KMS-11 (cell line): ENCODE results near the gene IFNA16.
"Not testable (repeated sequence)": the region's sequence is repeated elsewhere in the genome, so short reads cannot be mapped to it uniquely, and the experiment has no call there.

Experiments used
- H2AFZ ChIP-seq: fragments of 200-600 bp; sonication (generic); 2 replicates; pipeline ENCODE4 v1.6.1; 2016; ENCODE audit warnings: antibody characterized with exemption, mixed run types, low read depth
- H3K27ac ChIP-seq: fragments of 200-600 bp; sonication (generic); 2 replicates; pipeline ENCODE4 v1.6.1; 2016; ENCODE audit warnings: mild to moderate bottlenecking, mixed run types
- H3K27me3 ChIP-seq: fragments of 200-600 bp; sonication (generic); 2 replicates; pipeline ENCODE4 v1.6.1; 2017; ENCODE audit warnings: mild to moderate bottlenecking, low read depth, mixed run types, moderate library complexity; ENCODE audit not compliant: insufficient read depth
- H3K36me3 ChIP-seq: fragments of 200-600 bp; sonication (generic); 2 replicates; pipeline ENCODE4 v1.6.1; 2017; ENCODE audit warnings: mild to moderate bottlenecking, mixed run types; ENCODE audit not compliant: insufficient read depth
- H3K4me1 ChIP-seq: fragments of 200-600 bp; sonication (generic); 2 replicates; pipeline ENCODE4 v1.6.1; 2016; ENCODE audit warnings: mild to moderate bottlenecking, low read depth, mixed run types; ENCODE audit not compliant: poor library complexity, severe bottlenecking
- H3K4me2 ChIP-seq: fragments of 200-600 bp; sonication (generic); 2 replicates; pipeline ENCODE4 v1.7.0; 2016; ENCODE audit warnings: mild to moderate bottlenecking, mixed run types
- H3K4me3 ChIP-seq: fragments of 200-600 bp; sonication (generic); IDR thresholded peaks from 2 replicates; pipeline ENCODE4 v1.6.1; 2017; ENCODE audit warnings: low read depth, low read length, mixed read lengths; ENCODE audit not compliant: insufficient read depth
- H3K79me2 ChIP-seq: fragments of 200-600 bp; sonication (generic); 2 replicates; pipeline ENCODE4 v1.6.1; 2016; ENCODE audit warnings: low read depth, mixed run types; ENCODE audit not compliant: insufficient read depth
- H3K9ac ChIP-seq: fragments of 200-600 bp; sonication (generic); 2 replicates; pipeline ENCODE4 v1.6.1; 2016; ENCODE audit warnings: mild to moderate bottlenecking, mixed run types
- H4K20me1 ChIP-seq: fragments of 200-600 bp; sonication (generic); 2 replicates; pipeline ENCODE4 v1.6.1; 2016; ENCODE audit warnings: mild to moderate bottlenecking, mixed run types; ENCODE audit not compliant: insufficient read depth
- TF ChIP-seq, protein P1 (sequence below): fragments of 200-600 bp; sonication (generic); conservative IDR thresholded peaks from 2 replicates; pipeline ENCODE4 v1.6.1; 2017; ENCODE audit warnings: low read depth, mild to moderate bottlenecking, antibody characterized with exemption, low read length, moderate library complexity, mixed read lengths

IFNA16 gene

DNA sequence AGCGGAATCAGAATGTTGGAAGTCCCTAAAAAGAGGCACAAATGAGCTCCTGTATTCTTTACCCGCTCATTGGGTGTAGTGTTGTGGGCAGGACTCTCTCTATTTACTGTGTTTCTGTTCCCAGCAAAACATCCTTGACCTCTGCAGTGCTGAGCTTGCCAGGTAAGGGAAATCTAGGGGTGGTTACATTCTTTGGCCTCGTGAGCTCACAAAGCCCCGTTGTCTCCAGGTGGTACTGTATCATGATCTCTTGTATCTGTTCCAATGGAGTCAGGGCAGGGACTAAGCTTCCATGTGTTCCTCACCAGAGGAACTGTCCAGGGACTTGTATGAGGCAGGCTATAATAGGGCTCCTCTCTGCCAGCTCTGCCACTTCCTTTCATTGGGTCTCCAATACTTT lies 34.5 kb upstream of the IFNA16 start:
- H3K4me2 ChIP-seq: no peak overlapping the region

DNA sequence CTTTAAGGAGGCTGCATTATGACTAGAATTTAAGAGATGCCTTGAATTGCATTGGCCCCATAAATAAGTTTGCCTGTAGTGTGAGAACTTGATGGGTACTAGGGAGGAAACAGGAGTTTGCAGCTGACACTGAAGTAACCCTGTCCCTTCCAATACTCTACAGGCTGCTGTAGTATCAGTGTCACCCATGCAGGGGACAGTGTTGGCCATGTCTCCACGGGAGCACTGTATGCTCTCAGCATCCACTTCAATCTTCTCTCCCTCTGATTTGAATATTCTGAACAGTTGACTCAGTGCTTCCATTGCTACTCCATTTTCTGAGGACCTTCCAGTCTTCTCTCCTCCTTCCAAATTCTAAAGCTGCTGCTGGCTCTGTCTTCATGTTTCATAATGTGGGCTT lies 34.1 kb upstream of the IFNA16 start:
- Histone ChIP-seq H3K27ac (no peak overlapping the region), H3K4me3 (no peak overlapping the region), H3K4me1 (peaks cover 5% of the 10 kb centered on the region), H3K36me3 (no peaks in the 10 kb centered on the region), H4K20me1 (no peaks in the 10 kb centered on the region), H3K27me3 (no peaks in the 10 kb centered on the region; the same call in 1 of the 2 replicates), H2AFZ (no peak overlapping the region), H3K9ac (no peak overlapping the region), H3K79me2 (no peaks in the 10 kb centered on the region), H3K4me2 (no peak overlapping the region)
- TF ChIP-seq, protein P1, sequence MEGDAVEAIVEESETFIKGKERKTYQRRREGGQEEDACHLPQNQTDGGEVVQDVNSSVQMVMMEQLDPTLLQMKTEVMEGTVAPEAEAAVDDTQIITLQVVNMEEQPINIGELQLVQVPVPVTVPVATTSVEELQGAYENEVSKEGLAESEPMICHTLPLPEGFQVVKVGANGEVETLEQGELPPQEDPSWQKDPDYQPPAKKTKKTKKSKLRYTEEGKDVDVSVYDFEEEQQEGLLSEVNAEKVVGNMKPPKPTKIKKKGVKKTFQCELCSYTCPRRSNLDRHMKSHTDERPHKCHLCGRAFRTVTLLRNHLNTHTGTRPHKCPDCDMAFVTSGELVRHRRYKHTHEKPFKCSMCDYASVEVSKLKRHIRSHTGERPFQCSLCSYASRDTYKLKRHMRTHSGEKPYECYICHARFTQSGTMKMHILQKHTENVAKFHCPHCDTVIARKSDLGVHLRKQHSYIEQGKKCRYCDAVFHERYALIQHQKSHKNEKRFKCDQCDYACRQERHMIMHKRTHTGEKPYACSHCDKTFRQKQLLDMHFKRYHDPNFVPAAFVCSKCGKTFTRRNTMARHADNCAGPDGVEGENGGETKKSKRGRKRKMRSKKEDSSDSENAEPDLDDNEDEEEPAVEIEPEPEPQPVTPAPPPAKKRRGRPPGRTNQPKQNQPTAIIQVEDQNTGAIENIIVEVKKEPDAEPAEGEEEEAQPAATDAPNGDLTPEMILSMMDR: no peak

More for the DNA sequence above, 34.5 kb upstream of the IFNA16 start:
- TF ChIP-seq, protein P1: no peak
- no peaks in the 10 kb centered on the region for H3K36me3 ChIP-seq
- no peaks in the 10 kb centered on the region for H3K79me2 ChIP-seq
- peaks cover 5% of the 10 kb centered on the region for H3K4me1 ChIP-seq
- no peak overlapping the region for H3K9ac ChIP-seq
- no peak overlapping the region for H2AFZ ChIP-seq
- H4K20me1 ChIP-seq: no peaks in the 10 kb centered on the region
- H3K27me3 ChIP-seq: peaks cover 3% of the 10 kb centered on the region; the same call in 1 of the 2 replicates
- H3K27ac ChIP-seq: no peak overlapping the region
- no peak overlapping the region for H3K4me3 ChIP-seq

DNA sequence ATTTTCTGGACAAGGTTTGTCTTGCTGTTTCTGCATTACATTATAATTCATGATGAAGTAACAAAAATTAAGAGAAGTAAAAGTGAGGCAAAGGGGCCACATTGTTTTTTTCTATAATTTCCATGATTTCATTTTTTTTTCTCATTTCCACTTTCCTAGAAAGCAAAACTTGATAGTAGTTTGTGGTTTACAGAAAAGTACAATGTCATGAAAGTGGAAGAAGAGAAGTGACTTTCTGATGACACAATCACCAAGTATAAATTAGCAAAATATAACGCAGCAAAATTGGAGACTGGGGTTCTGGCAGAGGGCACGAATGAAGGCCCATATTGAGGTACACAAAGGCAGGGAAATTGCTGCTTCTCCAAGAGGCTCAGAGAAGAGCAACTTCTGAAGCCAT lies 27.7 kb upstream of the IFNA16 start:
- H4K20me1 ChIP-seq: no peaks in the 10 kb centered on the region
- no peak overlapping the region for H3K27ac ChIP-seq
- H3K79me2 ChIP-seq: no peaks in the 10 kb centered on the region

DNA sequence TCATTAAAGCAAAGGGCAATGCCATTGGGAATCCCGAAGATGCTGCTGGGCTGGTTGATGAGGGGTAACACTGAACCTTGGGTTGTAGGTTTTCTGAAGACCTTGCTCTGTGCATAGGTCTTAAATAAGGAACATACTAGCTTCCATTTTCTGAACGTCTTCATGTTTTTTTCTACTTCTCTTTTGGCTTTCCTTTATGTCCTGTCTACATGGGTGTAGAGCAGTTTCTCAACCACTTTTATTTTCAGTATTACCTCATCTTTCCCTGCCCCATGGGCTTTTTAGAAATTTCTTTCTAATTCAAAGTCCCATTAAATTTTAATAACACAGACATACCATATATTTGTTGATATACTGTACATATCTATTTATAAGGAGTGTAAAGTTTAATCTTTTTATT lies 22.8 kb upstream of the IFNA16 start, which contains the start of gene IFNA14:
TSS of gene IFNA14 (minus strand) at position 95 of the 400 bp plus-strand sequence. CDS start at position 25, 70 bp downstream.
- Histone ChIP-seq H3K27ac (no peak within 1 kb of the TSS), H3K36me3 (no peaks in the 10 kb centered on the region), H3K79me2 (no peaks in the 10 kb centered on the region), H2AFZ (no peak within 1 kb of the TSS), H4K20me1 (no peaks in the 10 kb centered on the region), H3K4me1 (peaks cover 5% of the 10 kb centered on the region), H3K27me3 (no peaks in the 10 kb centered on the region), H3K4me2 (no peak within 1 kb of the TSS), H3K4me3 (no peak within 1 kb of the TSS), H3K9ac (no peak within 1 kb of the TSS)
- TF ChIP-seq, protein P1: no peak

More for the DNA sequence above, 27.7 kb upstream of the IFNA16 start:
- H2AFZ ChIP-seq: no peak overlapping the region
- H3K4me3 ChIP-seq: no peak overlapping the region
- no peak overlapping the region for H3K9ac ChIP-seq
- H3K4me2 ChIP-seq: no peak overlapping the region
- H3K27me3 ChIP-seq: no peaks in the 10 kb centered on the region
- no peaks in the 10 kb centered on the region for H3K36me3 ChIP-seq
- TF ChIP-seq, protein P1: no peak
- peaks cover 7% of the 10 kb centered on the region for H3K4me1 ChIP-seq

DNA sequence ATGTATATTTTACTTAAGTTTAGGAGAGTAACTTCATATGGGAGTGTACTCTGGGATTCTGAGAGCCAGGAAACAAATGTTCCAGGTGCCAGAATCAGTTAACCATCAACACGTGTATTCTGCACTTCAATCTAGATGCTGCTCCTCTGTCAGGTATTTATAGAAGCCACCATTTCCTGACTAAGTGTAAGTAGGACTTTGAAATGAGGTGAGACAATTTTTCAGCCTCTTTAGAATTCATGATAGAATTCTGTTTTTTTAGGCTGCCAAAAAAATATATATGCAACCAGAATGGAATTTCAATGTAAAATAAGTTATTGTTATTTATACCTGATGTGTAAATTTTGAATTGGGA lies 19.2 kb upstream of the IFNA16 start:
- not testable (repeated sequence) for H4K20me1 ChIP-seq, H3K4me3 ChIP-seq, H3K4me2 ChIP-seq, H2AFZ ChIP-seq, H3K9ac ChIP-seq, H3K27me3 ChIP-seq, H3K27ac ChIP-seq, H3K4me1 ChIP-seq, H3K79me2 ChIP-seq, H3K36me3 ChIP-seq
